Measurements from ENCODE around the gene FBXO42. TPM values are rescaled to one million over a fixed set of nuclear protein-coding genes. Genes with fewer than 3 reads are reported as not detected.
A peak's percentile ranks its signal among the peaks of the same experiment; 100 is the strongest.

FBXO42 gene
- 19.1 TPM for polyA plus RNA-seq (2013, experiment 1 of 2; ENCODE audit: insufficient read length)
- 16.9 TPM for polyA plus RNA-seq (2013, experiment 2 of 2; ENCODE audit: insufficient read length)

DNA sequence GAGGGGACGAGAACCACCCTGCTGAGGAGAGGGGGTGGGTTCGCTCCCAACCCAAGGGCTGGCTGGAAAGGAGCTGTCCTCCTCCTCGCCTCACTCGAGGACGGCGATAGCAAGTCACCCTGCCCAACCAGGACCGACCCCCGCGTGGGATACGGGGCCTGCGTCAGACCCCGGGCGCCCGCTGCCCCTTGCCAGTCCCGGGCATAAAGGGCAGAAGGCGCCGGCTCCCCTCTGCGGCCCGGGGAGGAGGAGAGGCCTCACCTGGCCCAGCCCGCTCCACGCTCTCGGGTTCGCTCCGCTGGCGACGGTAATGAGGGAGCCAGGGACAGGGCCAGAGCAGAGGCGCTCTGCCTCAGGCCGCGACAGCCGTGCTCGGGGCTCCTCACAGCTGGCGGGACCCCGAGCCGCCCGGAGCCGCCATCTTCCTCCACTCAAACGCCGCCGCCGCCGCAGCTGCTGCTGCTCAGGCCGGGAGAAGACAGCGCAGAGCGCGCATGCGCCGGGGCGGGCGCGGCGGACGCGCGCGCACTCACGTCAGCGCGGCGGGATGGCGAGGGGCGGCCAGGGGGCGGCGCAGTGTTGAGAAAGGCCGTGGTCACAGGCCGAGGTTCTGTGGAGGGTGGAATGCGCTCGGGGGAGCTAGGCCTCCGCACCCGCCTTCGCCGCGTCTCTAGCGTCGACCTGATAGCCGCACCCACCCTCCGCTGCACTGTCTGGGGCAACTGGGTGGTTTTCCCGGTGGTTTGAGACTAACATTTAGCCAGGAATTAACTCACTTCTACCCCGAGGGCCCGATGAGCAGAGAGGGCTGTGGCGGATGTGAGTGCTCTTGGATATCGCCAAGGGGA is at the start of gene FBXO42:
TSS of gene FBXO42 (minus strand) at position 487 of the 848 bp plus-strand sequence. CDS start 37,062 bp downstream, outside the sequence.
- peak; percentile 93 for DNase-seq

DNA sequence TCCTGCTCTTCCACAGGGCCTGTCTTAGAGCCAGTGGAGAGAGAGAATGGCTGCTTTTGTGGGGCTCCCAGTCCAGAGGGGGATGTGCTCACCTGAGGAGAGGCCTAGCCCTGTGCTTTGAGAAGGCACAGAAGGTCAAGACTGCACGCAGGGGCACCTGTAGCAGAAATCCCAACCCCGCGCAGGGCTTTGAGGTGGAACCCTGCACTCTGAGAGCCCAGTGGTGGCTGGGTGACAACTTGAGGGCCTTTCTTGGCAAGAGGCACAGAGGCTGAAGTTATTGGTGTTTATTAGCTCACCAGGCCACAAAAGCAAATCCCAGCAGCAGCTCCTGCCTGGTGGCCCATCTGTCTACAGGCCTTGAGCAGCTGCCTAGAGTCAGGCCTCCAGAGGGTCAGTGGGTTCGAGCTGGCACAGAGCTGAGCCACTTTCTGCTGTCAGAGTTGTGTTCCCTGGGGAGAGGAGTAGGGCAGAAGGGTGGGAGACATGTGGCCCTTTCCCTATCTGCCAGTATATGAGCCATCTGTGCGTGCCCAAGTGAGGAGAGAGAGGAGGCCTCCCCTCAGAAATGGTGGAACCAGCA is 46.2 kb upstream of the FBXO42 start:
- DNase-seq, result no peak

DNA sequence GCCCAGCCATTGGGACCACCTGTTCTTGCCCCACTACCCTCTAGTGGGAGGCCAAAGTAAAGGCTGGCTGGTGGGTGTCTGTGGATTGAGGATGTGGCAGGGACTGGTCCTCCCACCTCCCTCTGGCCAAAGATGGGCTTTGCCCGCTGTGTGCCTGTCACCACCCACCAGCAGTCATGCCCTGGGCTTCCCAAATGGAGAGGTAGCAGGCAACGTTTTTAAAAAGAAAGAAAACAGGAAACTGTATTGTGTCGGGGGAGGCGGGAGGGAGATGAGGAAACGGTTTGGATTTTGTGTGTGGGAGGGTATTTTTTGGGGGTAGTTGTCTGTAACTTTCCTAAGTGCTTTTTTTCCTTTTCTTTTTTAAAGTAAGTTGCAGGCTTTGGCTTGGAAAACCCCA is 44.8 kb upstream of the FBXO42 start:
- no peak for DNase-seq

DNA sequence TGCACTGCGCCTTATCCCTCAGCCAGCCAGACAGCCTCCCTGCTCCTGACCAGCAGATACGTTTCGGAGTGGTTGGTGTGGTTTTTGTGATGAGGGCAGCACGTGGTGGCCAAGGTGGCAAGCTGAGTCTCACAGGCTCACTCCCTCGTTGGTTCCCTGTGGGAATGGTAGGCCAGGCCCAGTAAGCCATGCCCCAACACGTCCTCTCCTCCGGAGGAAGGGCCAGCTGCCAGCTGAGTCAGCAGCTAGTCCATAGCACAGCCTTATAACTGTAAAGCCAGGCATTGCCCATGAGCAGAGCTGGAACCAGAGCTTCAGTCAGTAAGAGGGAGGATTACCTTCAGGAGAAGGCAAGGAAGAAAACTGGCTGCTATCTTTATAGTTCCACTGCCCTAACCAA is 44.3 kb upstream of the FBXO42 start:
- DNase-seq, result peak; percentile 37

DNA sequence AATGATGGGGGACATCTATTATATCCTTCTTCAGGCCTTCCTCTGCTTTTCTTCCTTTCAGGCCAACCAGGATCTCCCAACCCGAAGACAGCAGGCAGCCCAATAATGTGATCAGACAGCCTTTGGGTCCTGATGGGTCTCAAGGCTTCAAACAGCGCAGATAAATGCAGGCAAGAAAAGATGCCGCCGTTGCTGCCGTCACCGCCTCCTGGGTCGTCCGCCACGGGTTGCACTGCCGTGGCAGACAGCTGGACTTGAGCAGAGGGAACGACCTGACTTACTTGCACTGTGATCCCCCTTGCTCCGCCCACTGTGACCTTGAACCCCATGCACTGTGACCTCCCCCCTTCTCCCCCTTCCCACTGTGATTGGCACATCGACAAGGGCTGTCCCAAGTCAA is 42.7 kb upstream of the FBXO42 start:
- no peak for DNase-seq

DNA sequence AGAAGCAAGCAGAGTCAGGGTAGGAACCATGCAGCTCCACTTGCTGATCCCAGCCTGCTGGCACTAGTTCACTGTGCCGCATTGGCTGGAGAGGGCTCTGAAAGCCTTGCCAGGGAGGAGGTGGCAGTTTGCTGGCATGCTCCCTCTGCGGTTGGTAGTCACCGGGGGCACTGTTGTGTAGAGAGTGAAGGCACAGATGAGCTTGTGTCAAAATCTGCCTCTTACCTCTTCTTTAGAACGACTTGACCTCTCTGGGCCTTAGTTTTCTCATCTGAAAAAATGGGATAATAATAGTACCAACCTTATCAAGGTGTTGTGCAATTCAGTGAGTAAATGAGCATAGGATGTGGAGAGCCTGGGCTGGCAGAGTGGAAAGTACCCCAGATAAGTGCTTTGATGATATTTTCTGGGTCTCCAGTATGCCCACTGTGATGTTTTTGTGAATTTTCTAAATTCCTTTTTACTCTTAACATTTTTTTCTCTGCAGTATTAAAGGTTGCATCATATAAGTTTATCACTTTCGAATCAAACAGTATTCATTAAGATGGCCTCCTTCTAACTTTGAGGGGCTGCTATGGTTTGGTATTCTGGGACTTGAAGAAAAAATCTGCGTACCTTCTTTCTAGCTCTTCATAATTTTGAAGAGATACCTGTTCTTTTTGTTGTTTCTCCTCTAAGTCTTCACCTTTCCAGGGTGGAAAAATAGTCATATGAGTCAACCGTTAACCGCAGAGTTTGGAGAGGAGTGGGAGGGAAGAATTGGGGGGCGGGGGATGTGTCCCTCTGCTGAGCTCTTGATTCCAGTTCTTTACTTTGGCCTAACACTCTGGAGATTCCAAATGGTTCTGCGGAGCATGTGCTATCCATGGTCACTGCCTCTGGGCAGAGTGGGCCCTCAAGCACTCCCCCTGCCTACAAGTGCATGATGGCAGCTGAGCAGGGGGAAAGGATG is 41.6 kb upstream of the FBXO42 start:
- DNase-seq, result no peak

DNA sequence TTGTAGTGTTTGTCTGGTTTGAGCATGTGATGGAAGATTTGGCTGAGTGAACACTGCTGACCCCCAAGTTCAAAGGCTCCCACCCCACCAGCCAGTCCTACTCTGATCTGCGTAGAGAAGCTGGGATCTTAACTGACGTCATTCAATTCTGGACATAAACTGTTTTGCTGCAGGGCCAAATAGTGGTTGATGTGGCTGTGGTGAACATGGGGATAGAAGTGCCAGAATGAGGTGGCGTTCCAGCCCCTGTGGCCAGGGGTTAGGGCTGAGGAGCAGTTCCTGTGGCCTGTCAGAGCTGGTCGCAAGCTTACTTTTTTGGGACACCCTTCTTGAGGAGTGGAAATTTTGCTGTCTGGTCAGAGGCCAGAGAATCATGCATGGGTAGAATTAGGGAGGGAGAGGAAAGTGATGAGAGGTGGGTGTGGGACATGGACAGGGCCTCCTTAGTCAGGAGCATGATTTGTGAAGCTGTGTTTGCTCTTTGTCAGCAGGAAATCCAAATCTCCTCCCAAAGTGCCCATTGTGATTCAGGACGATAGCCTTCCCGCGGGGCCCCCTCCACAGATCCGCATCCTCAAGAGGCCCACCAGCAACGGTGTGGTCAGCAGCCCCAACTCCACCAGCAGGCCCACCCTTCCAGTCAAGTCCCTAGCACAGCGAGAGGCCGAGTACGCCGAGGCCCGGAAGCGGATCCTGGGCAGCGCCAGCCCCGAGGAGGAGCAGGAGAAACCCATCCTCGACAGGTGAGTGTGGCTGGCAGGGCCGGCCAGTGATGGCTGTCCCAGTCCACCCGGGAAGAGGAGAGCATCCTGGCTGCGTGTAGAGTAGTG is 40.7 kb upstream of the FBXO42 start:
- no peak for DNase-seq

DNA sequence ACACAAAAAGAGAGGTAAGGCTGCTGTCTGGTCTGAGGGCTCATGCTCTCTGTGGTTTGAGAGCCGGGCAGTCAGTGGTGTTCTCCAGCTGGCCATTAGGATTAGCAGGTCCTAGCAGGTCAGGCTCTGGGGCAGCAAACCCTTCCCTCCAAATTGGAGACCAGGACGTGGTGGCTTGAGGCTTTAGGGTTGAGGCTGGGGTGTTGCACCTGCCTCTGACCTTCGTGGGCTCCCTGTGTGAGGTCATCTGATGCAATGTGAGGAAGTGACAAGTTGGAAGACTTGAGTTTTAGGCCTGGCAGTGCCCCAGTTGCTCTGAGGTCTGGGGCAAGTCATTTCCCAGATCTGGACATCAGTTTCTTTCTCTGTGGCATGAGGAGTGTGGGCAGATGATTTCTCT is 39.1 kb upstream of the FBXO42 start:
- no peak for DNase-seq

DNA sequence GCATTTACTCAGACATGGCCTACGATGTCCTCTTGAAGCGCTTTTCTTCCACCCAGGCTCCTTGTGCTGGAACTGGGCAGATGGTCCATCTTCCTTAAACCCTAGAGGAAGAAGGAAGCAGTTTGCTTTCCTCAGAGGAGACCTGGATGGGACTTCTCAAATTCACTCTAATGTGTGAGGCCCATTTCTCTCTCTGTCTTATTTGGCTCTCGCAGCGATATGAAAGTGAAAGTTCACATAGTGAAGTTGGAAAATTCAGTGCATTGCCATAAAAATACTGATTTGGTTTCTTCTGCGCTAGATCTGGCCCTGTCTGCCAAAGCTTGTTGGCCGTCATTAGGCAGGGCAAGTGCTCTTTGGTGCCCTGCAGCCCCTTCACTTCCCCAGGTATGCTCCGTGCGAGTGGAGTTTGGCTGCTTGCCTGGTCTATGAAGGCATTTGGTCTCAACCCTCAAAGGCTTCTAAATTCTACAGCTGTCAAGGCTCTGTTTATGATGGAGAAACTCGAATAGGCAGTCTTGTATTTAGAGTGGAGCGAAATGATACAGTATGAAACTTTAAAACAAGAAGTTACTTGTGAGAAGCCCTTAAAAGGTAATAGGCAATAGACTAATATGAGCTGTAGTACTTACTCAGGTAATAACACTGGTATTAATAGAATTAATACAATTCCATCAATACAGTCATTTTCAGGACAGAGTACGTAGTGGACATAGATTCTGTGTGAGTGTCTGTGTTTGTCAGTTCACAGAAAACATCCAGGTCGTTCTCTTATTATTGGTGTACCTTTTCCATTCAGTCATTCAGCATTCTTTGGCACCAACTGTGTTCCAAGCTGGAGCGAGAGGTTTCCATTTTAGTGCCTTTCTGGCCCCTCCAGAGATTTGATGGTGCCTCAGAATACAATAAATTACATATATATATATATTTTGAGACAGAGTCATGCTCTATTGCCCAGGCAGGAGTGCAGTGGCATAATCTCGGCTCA is 35.2 kb upstream of the FBXO42 start:
- no peak for DNase-seq

DNA sequence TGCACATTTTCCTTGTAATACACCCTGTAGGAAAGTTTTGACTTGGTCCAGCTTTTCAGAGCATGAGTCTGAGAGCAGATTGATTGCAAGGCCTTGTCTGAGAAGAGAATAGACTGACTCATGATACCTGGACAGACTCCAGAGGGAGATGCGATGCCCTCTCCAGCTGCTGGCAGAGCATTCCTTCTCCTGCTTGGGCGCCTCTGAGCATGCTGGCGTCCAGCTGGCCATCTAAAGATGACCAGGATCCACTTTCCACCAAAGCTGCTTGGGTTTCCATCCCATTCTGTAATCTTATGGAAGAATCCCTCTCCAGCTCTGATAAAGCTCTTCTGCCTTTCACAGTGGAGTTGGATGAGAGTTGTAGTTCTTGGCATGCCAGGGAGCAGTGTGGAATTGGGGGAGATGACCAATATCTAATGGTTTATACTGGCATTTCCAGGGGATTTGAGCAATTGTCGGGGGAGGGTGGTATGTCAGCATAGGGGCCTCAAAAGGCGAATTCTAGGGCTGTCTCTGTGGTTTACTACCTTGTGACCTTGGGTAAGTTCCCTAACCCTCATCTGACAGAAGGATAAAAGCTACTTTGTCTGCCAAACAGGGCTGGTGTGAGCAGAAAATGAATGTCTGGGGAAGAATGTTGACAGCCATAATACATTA is 34.3 kb upstream of the FBXO42 start:
- peak; percentile 60 for DNase-seq

DNA sequence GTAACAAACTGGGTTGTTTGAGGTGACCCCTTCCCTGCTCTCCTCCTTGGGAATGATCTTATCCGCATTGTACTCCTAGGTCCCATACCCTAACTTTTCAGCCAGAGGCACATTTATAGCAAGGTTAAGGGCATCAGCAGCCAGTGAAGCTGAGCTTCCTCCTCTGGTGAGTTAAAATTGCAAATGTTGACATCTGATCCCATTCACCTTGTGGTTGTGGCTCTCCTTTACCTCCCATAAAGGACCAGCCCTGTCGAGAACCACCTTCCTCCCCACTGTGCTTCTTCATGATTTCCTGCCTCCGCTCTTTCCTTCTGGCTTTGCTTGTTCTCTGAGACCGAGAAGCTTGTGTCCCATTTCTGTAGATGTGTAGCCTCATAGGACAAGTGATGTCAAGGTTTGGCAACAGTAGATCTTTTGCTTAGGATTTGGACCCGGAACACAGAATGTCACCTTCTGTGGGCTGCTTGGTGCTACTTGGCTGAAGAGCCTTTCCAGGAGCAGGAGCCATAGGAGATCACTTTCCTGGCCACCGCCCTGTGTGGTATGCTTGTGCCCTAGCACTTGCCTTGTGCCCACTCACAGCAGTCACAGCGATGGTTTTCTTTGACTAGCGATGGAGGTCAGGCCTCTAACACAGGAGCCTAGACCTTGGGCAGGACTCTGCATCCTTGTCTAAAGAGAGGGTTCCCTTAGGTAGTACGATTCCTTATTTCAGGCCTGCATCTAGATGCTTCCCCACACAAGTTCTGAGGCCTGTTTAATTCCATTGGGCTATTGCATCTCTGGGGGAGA is 33.6 kb upstream of the FBXO42 start:
- no peak for DNase-seq

DNA sequence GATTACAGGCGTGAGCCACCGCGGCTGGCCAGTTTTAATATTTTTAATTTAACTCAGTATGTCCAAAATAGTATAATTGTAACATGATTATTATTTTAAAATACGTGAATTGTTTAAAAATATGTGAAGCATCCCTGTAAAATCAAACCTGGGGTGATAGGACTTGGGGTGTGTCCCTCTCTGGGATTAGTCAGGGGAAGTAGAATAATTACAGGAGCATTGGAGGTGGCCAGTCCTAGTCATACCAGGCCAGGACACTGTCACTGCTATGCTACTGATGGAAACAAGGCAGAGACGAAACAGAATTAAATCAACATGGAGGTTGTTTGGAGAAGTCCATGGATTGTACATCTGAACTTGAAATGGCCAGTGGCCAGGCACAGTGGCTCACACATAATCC is 31.6 kb upstream of the FBXO42 start:
- peak; percentile 35 for DNase-seq

DNA sequence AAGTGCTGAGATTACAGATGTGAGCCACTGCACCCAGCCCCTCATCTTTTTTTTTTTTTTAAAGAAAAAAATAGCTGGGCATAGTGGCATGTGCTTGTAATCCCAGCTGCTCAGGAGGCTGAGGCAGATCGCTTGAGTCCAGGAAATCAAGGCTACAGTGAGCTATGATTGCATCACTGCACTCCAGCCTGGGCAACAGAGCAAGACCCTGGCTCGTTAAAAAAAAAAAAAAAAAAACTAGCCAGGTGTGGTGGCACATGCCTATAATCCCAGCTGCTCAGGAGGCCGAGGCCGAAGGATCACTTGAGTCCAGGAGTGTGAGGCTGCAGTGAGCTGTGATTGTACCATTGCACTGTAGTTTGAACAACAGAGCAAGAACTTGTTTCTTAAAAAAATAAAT is 28.6 kb upstream of the FBXO42 start:
- DNase-seq, result no peak

DNA sequence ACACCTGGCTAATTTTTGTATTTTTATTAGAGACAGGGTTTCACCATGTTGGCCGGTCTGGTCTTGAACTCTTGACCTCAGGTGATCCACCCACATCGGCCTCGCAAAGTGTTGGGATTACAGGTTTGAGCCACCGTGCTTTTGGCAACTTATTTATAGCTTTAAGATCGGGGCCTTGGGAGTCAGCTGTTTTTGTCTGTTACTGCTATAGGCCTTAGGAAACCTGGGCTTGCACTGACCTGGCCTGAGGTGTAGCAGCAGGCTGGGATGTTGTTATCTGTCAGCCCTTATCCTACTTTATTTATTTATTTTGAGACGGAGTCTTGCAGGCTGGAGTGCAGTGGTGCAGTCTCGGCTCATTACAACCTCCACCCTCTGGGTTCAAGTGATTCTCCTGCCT is 26.2 kb upstream of the FBXO42 start:
- no peak for DNase-seq

DNA sequence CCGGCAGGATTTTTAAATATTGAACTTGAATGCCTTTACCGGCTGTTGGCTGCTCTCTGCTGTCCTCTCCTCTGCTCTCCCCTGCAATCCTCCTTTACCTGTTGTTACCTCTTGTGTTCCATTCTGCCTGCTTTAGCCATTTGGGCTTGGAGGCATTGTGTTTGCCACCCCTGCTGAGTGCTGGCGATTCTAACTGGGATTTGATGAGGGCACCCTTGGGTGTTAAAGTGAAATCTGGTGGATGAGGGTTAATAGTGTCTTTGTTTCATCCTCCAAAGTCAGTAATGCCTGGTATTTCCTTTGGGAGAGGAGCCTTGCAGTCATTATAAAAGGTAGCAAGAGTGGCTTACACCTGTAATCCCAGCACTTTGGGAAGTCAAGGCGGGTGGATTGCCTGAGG is 24.7 kb upstream of the FBXO42 start:
- no peak for DNase-seq

DNA sequence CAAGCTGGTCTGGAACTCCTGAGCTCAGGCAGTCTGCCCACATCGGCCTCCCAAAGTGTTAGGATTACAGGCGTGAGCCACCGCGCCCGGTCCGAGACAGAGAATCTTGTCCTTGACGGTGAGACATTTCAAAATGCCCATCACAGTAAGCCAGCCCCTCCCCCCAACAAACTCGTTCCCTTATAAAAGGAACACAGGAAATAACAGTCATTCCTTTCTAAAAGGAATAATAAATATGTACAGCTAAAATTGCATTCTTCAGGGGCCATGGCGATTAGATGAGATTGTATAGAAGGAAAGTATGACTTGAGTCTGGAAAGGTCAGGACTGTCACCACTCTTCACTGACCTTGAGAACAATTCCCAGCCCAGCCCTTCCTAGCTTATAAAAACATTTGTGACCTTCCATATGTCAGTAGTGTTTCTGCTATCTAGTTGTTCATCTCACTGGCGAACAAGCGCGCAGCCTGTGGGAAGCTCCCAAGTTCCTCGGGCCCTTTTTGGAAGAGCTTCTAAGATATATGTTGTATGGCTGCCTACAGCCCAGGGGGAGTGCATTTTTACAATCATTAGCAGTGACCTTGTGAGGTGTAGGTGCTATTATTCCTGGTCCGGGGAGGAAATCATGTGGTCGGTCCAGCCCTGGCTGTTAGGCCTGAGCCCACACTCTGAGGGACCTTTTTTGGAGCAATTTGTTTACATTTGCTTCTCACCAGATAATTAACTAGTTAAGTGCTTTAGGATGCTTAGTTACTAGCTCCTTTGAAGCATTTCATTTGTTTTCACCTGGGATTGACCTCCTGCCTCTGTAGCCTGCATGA is 23.5 kb upstream of the FBXO42 start:
- peak; percentile 89 for DNase-seq

DNA sequence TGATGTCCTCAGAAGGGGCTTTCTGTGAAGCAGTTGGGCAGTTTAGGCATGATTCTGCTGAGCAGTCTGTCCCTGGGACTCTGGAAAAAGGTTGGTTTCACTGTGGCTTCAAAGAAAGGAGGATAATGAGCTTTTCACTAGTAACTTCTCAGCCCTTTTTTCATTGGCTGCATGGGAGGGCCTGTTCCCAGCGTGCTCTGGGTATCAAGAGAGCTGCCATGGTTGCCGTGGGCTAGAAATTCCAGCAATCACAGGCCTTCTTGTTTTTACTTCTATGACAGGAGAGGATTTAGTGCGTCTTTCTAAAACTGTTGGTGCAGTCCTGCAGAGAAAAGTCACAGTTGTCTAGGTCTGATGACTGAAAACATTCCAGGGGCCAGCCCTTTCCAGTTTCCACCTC is 22.0 kb upstream of the FBXO42 start:
- no peak for DNase-seq

DNA sequence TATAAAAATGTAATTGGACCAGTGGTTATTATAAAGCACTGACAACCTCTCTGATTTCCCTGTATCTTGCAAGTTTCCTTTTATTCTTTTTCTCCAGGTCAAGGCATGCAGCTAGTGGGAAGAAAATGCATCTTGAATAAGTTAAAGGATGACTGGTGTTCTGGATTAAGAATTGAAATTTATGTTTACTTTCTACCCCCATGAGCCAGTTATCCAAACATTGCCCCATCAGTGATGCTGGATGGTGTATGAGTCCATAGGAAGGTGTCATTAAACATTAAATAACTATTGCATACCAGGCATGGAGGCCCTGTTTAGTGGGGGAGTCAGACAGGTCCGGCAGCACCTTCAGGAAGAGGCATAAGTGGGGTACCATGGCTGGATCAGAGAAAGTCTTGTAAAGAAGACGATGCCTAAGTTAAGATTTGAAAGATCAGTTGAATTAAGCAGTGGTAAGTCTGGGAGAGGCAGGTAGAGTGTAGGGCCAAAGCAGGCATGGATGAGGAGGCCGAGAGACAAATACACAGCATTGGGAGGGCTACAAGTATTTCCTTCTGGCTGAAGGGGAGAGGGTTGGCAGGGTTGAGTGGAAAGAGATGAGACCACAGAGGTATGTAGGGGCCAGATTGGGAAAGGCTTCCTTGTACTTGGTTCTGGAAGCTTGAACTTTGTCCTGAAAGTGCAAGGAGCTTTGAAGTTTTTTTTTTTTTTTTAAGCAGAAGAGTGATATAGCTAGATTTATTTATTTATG is 20.4 kb upstream of the FBXO42 start:
- DNase-seq, result peak; percentile 67
